Body of pancreas (tissue), 4 donors: Measurements from ENCODE around the gene BCR. TPM values are rescaled to one million over a fixed set of nuclear protein-coding genes. Genes with fewer than 3 reads are reported as not detected.

Experiments
- ATAC-seq: fragments of 150-250 bp; one replicate; pipeline ENCODE4 v1.9.1; 2016
- DNase-seq, 4 donors: peaks; one replicate each; pipeline ENCODE4 v3.0.0-alpha.2; 2019
- H3K27ac ChIP-seq, 4 donors: fragments of 200-600 bp; sonication (generic); 1 replicate in 3 of 4; 2 replicates in 1 of 4; pipeline versions ENCODE4 v1.5.1 to v1.6.1; 2016 to 2019; ENCODE audit warnings: mild to moderate bottlenecking in 1 of 4, mixed read lengths in 1 of 4, moderate library complexity in 1 of 4
- H3K27me3 ChIP-seq, 2 donors: fragments of 200-600 bp; sonication (generic); one replicate each; pipeline ENCODE4 v1.6.0; 2016; ENCODE audit warnings: mild to moderate bottlenecking in 1 of 2
- H3K36me3 ChIP-seq, 2 donors: fragments of 200-600 bp; sonication (generic); replicated peaks in 1 of 2; 2 replicates each; pipeline ENCODE4 v1.5.1; 2016; ENCODE audit warnings: low read depth in 2 of 2; ENCODE audit not compliant: insufficient read depth in 1 of 2
- H3K4me1 ChIP-seq: fragments of 200-600 bp; sonication (generic); one replicate; pipeline ENCODE4 v1.6.0; 2016
- H3K4me3 ChIP-seq, 2 donors: fragments of 200-600 bp; sonication (generic); 1 replicate in 1 of 2; 2 replicates in 1 of 2; pipeline ENCODE4 v1.5.1; 2016 to 2019
- H3K9me3 ChIP-seq, 3 donors: fragments of 200-600 bp; sonication (generic); 1 replicate in 2 of 3; 2 replicates in 1 of 3; pipeline ENCODE4 v1.5.1; 2016
- POLR2A ChIP-seq, 3 donors: fragments of 450-650 bp; IDR thresholded peaks; one replicate each; pipeline ENCODE4 v1.6.1; 2016; ENCODE audit warnings: antibody characterized with exemption in 3 of 3, mild to moderate bottlenecking in 2 of 3
- WGBS, 2 donors: methylation state at CpG; one replicate each; pipeline ENCODE4 v1.1.5; 2017; 5-methylcytosine and 5-hydroxymethylcytosine counted together
- intact Hi-C: fragments of 100-400 bp; cut with DNase I; formaldehyde crosslinking; loops from one replicate; pipeline ENCODE4 v1.15.1; 2023
- total RNA-seq, 2 donors: library from RNA; depleted of rRNA; stranded (reverse); fragments of >200 nt; gene quantifications; one replicate each; pipeline ENCODE4 v1.1.0, GENCODE V29; 2016
- TF ChIP-seq, protein P1 (sequence below), 7 experiments: fragments of 450-650 bp in 4 of 7; fragments of 200-600 bp in 3 of 7; sonication (generic) in 3 of 7; IDR thresholded peaks; one replicate each; pipeline ENCODE4 v1.5.1; 2016 to 2019; ENCODE audit warnings: antibody characterized with exemption in 7 of 7

Gene BCR
- total RNA-seq, 2 donors from 2014 or later: 28.3 to 71.2 TPM

DNA sequence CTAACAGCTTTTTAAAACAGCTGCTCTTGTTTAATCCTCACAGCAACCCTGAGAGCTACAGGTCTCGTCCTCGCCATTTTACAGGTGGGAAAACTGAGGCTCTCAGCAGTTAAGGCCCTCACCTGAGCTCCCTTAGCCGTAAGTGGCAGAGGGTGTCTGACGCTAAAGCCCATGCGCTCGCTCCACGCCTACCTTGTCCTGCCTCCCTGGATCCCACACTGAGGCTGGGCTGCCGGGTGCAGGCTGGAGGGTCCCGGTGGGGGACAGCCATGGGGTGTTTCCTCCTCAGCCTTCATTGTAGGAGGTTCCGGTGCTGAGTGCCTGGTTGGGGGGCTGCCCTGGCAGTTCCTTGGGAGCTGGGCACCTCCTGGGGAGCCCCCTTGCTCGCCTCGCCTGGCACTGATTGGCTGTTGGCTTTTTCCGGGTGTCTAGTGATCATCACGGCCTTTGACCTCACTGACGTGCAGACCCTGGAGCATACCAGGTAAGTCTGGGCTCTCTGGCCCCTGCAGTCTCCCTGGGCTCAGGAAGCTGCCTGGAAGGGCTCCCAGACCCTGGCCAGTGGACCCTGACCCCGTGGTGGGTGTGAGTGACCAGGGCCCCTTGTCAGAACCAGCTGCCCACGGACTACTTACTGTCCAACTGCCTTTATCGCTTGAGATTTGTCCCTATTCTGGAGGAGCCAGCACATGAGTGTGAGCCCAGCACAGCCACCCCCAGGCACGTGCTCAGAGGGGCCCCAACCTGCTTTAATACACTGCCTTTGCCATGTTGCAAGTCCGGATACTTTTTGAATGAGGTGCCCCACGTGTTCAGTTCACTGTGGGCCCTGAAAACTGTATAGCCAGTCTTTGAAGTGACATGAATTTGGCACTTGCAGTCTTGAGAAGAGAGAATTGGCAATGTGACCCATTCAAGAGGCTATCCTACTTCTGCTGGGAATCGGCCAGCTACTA is 22.5 kb upstream of the BCR start:
- no peaks in the 10 kb centered on the region for H3K9me3 ChIP-seq
- H3K27me3 ChIP-seq: no peaks in the 10 kb centered on the region
- H3K4me3 ChIP-seq: no peak overlapping the region
- WGBS, 2 donors: 77 to 80% methylated on average over 10 to 22 of the region's 22 CpGs
- H3K36me3 ChIP-seq: no peaks in the 10 kb centered on the region
- H3K27ac ChIP-seq: no peak overlapping the region
- no peak for TF ChIP-seq POLR2A (IDR thresholded peaks at IDR 0.05)
- TF ChIP-seq, protein P1, sequence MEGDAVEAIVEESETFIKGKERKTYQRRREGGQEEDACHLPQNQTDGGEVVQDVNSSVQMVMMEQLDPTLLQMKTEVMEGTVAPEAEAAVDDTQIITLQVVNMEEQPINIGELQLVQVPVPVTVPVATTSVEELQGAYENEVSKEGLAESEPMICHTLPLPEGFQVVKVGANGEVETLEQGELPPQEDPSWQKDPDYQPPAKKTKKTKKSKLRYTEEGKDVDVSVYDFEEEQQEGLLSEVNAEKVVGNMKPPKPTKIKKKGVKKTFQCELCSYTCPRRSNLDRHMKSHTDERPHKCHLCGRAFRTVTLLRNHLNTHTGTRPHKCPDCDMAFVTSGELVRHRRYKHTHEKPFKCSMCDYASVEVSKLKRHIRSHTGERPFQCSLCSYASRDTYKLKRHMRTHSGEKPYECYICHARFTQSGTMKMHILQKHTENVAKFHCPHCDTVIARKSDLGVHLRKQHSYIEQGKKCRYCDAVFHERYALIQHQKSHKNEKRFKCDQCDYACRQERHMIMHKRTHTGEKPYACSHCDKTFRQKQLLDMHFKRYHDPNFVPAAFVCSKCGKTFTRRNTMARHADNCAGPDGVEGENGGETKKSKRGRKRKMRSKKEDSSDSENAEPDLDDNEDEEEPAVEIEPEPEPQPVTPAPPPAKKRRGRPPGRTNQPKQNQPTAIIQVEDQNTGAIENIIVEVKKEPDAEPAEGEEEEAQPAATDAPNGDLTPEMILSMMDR (IDR thresholded peaks at IDR 0.05): no peak
- ATAC-seq (no peak), DNase-seq (no peak)
- intact Hi-C loops: no loop called here
- no peaks in the 10 kb centered on the region for H3K4me1 ChIP-seq

DNA sequence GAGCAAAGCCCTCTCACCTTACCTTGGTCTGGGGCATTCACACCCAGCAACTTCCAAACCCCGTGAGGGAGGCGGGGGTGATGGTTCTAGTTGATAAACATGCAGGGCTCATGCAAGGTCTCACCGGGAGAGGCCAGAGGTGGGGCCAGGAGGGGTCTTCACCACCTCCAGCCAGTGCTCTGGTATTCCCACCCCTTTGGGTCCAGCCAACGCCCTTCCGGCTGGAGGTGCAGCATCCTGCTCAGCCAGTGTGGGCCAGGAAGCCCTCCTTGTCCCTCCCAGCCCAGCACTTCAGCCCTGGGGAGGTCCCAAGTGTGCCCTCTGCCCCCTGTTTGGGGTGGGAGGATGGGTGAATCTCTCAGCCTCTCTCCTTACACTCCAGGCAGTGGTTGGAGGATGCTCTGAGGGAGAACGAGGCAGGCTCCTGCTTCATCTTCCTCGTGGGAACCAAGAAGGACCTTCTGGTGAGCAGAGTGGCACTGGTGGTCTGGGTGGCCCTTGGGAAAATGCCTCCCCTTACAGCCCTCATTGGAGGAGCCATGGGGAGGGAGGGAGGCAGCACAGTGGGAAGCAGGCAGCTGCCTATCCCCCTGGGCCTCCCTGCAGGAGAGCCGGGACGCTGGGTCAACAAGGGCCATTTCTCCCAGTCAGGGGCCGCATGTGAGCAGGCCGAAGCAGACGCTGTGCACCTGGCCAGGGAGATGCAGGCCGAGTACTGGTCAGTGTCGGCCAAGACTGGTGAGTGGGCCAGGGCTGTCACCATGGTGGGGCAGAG is 21.6 kb upstream of the BCR start:
- H3K36me3 ChIP-seq: no peaks in the 10 kb centered on the region
- no peak overlapping the region for H3K27ac ChIP-seq
- WGBS, 2 donors: 74 to 83% methylated on average over 5 to 11 of the region's 14 CpGs
- H3K4me1 ChIP-seq: no peaks in the 10 kb centered on the region
- ATAC-seq: no peak
- H3K4me3 ChIP-seq: no peak overlapping the region
- no peaks in the 10 kb centered on the region for H3K27me3 ChIP-seq
- DNase-seq: no peak
- TF ChIP-seq, protein P1 (IDR thresholded peaks at IDR 0.05): no peak
- TF ChIP-seq POLR2A (IDR thresholded peaks at IDR 0.05): no peak
- intact Hi-C loops: no loop called here
- H3K9me3 ChIP-seq: no peaks in the 10 kb centered on the region

DNA sequence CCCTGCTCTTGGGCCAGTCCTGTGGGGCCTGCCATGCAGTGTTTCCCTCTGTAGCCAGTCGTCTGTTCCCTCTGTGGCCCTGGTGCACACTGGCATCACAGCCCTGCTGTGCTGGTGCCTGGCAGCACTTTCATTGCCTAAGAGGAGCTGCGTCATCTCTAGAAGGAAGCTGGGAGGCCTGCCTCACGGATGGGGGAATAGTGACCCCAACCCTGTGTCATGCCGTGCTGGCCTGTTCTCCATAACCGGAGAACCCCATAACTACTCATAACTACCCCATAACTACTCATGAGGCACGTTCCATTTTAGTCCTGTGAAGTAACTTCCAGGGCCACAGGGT is 21.0 kb upstream of the BCR start:
- Histone ChIP-seq H3K27ac (no peak overlapping the region), H3K9me3 (no peaks in the 10 kb centered on the region), H3K4me1 (no peaks in the 10 kb centered on the region), H3K36me3 (no peaks in the 10 kb centered on the region), H3K27me3 (no peaks in the 10 kb centered on the region), H3K4me3 (no peak overlapping the region)
- 40 to 80% methylated on average over 1 to 6 of the region's 6 CpGs for WGBS, 2 donors
- intact Hi-C loops: no loop called here
- TF ChIP-seq POLR2A (IDR thresholded peaks at IDR 0.05): no peak
- TF ChIP-seq, protein P1 (IDR thresholded peaks at IDR 0.05): no peak
- no peak for ATAC-seq
- no peak for DNase-seq

DNA sequence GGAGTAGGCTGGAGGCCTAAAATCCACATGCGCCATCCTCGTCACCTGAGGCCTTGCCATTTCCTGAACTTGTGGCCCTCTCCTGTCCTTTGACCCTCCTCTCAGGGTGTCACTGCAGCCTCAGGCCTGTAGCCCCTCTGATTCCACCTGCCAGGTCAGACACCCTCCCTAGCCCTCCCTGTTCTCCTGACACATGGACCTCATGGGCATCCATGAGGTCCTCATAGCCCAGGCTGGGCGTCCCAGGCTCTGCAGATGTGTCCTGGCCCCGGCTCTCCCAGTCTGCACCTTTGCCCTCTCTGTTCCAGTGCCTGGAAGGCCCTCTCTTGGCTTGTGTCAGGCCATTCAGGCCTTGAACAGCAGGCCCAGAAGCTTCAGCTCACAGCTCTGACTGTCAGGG is 19.3 kb upstream of the BCR start:
- ATAC-seq (no peak), DNase-seq (no peak)
- Histone ChIP-seq H3K27ac (no peak overlapping the region), H3K4me3 (no peak overlapping the region), H3K4me1 (no peaks in the 10 kb centered on the region), H3K27me3 (no peaks in the 10 kb centered on the region), H3K9me3 (no peaks in the 10 kb centered on the region), H3K36me3 (no peaks in the 10 kb centered on the region)
- no peak for TF ChIP-seq POLR2A (IDR thresholded peaks at IDR 0.05)
- TF ChIP-seq, protein P1 (IDR thresholded peaks at IDR 0.05): no peak
- intact Hi-C loops: no loop called here
- WGBS, 2 donors: 87 to 97% methylated on average over 4 of the region's 4 CpGs
